GM18499 (cell line): ENCODE data around the gene FAM193A.
"Not testable (repeated sequence)": the region's sequence is repeated elsewhere in the genome, so short reads cannot be mapped to it uniquely, and the experiment has no call there.

ENCODE experiments used
- ATAC-seq: cut with Tn5 transposase; IDR thresholded peaks from one replicate; pipeline ENCODE4 v1.9.1; 2021; ENCODE audit warnings: moderate number of reproducible peaks; ENCODE audit not compliant: insufficient read depth, unreplicated experiment

The FAM193A gene

GRCh38 chr4:2598511-2599303 lies 62.3 kb downstream of the FAM193A start:
- ATAC-seq, result no peak

DNA sequence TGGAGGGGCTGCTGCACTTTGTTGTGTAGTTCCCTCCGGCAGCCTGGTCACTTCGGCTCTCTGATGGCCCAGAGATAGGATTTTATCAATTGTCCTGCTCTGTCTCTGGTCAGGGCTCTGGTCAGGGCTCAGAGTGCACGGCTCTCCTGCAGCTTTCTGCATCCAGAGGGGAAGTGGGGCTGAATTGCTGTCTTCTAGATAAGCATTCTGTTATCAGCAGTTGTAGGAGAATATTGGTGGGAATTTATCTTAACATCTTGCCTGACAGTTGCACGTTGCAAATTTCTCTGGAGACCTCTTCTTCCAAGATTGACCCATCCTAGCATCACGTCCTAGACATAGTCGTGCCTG lies 62.8 kb downstream of the FAM193A start:
- ATAC-seq, result no peak

DNA sequence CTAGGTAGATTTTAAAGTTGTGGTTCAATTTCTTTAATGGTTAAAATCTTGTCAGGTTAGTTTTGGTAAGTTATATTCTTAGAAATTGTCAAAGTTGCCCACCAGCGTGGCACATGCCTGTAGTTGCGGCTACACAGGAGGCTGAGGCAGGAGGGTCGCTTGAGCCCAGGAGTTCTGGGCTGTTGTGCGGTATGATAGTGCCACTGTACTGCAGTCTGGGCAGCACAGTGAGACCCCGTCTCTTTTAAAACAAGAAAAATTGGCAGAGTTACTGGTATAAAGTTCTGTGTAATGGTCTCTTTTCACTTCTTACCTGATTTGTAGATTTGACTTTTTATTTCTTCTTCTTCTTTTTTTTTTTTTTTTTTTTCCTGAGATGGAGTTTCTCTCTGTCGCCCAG lies 64.4 kb downstream of the FAM193A start:
- no peak for ATAC-seq

DNA sequence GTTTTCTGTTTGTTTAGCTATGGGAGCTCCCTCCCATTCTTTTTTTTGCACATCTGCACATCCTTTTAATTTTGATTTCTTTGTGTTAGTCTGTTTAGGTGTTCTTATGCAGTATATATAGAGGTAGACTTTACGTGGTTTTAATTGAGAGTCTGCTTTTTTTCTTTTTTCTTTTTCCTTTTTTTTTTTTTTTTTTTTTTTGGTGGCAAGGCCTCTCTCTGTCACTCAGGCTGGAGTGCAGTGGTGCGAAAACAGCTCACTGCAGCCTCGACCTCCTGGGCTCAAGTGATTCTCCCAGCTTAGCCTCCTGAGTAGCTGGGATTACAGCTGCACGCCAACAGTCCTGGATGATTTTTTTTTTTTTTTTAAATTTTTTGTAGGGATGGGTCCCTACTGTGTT lies 68.2 kb downstream of the FAM193A start:
- no peak for ATAC-seq

DNA sequence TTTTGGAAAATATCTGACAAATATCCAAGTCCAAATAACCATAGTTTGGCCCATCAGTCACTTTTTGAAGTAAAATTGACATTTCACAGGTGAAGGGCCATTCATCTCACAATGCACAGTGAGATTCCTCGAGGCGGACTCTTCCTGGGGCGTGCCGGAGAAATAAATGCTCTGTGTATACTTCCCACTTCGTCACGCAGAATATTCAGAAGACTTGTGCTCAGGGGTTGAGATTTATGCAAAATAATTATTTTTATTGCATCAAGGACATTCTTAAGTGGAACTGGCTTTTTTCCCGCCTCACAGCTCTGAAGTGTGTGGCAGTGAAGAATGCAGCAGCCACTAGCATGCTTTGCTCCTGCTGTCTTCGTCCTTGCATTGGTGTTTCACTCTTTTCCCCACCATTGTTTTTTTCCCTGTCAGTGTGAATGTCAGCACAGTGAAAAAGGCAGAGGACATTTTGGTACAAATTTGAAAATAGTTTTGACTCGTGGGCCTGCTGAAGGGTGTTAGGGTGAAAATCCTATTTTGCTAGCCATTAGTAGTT lies 70.6 kb downstream of the FAM193A start:
- no peak for ATAC-seq

DNA sequence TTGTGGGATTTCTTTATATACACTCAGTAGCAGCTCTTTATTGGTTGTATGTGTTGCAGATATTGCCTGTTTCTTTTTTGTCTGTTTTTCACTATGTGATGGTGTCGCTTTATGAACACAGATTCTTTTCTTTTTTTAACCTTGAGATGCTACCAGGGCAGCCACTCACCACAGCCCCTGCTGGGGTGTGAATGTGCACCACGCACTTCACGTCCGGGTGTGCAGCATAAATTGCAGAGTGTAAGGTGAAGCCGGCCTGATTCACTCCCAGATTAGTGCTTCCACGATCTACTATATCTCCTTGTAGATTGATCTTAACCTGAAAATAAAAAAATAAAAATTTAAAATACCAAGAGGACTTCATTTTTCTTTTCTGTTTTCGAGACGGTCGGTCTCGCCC lies 71.4 kb downstream of the FAM193A start:
- no peak for ATAC-seq

DNA sequence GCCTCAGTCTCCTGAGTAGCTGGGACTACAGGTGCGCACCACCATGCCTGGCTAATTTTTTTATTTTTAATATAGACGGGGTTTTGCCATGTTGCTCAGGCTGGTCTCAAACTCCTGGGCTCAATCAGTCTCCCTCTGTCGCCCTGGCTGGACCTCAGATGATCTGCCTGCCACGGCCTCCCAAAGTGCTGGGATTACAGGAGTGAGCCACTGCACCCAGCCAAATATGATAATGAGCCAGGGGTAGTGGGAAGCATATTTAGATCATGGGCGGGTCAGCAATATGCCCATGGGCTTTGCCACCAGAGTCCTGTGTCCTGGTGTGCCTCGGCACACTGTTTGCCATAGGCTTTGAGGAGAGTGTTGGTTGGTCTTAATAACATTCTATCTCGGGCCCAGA lies 71.8 kb downstream of the FAM193A start:
- ATAC-seq, result no peak

- no peak for ATAC-seq
Observed at GRCh38 chr4:2615821-2616220, 79.4 kb downstream of the FAM193A start.

DNA sequence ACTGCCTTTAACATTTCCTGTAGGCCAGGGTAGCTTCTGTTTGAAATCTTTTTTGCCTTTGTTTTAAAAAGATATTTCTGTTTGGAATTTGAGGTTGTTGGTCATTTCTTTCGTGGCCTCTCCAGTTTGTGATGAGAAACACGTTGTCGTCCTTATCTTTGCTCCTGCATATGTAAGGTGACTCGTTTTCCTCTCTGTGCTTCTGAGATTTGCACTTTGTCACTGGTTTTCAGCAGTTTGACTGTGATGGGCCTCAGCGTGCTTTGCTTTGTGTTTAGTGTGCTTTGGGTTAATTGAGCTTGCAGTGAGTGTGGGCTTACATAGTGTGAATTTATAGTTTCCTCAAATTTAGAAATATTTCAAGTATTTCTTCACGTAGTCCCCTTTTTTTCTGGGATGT lies 81.5 kb downstream of the FAM193A start:
- ATAC-seq, result no peak

DNA sequence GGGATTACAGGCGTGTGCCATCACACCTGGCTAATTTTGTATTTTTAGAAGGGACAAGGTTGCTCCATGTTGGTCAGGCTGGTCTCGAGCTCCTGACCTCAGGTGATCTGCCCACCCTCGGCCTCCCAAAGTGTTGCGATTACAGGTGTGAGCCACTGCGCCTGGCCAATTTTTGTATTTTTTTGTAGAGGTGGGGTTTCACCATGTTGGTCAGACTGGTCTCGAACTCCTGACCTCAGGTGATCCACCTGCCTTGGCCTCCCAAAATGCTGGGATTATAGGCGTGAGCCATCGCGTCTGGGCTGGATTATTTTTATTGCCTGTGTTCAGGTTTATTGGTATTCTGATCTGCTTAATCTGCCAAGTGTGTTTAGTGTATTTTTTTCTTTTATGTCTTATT lies 82.3 kb downstream of the FAM193A start:
- ATAC-seq, result not testable (repeated sequence)

- ATAC-seq, result no peak
Observed at GRCh38 chr4:2619459-2619858, 83.0 kb downstream of the FAM193A start.

DNA sequence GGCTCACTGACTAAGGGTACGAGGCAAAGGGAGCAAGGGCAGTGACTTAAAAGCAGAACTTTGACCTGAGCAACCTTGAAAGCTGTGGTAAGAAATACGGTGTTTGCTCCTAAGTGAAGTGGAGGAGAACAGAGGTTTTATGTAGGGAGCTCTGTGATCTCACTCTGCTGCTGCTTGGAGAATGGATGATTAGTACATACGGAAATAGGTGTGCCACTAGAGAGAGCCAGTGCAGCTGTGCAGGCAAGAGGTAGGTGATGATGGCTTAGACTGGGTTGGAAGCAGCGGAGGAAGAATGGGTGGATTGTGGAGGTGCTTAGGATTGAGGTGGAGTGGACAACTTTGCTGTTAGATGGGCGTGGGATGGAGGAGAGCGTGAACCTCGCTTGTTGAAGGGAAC lies 85.0 kb downstream of the FAM193A start:
- ATAC-seq, result no peak

DNA sequence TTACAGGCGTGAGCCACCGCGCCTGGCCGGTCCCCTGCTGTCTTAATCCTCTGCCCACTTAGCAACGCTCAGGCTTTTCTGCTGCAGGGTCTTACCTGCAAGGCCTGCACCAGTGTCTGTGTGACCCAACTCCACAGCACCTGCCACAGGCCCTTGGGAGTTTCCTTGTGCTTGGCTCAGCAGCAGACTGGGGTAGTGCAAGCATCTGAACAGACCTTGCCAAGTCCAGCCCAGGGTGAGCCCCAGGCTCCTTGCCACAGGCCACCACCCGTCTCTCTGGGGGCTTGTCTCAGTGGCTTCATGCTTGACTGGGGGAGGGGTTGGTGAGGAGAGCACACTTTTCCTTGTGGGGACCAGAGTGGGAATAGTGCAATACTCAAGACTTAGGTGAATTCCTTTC lies 87.0 kb downstream of the FAM193A start:
- ATAC-seq, result no peak

GRCh38 chr4:2624782-2625530 lies 88.5 kb downstream of the FAM193A start:
- no peak for ATAC-seq

DNA sequence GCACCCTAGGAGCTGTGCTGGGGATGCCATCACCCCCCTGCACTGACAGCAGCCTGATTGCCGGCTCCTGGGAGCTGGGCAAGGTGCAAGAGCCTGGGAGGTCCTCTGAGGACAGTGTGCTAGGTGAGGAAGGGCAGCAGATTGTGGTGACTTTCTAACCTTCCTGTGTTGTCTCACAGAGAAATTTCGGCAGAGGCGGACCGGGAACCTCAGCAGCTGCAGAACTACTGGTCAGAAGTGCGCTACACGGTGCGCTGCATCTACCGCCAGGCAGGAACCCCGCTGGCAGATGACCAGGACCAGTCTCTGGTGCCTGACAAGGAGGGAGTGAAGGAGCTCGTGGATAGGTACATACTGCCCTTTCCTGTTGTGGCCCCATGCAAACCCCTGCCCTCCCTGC lies 89.8 kb downstream of the FAM193A start:
- ATAC-seq, result no peak

GRCh38 chr4:2630556-2631273 lies 94.3 kb downstream of the FAM193A start:
- no peak for ATAC-seq

- no peak for ATAC-seq
Observed at GRCh38 chr4:2634014-2634413, 97.6 kb downstream of the FAM193A start.

DNA sequence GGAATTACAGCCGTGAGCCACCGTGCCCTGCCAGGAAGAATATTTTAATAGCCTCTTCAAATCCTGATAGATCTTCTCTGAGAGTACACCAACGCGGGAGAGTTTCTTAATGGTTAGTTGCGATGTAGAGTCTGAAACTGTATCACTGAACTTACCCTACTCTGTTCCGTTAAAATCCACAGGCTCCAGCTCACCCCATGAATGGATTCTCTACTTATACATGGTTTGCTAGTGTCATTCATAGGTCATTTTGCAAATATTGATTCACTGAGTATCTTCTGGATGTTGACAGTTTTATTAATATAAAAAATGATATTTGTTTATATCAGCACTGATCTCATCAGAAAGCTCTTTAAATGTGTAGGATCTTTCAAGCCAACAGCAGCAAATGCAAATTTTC lies 99.9 kb downstream of the FAM193A start:
- ATAC-seq, result no peak

- ATAC-seq, result not testable (repeated sequence)
Observed at GRCh38 chr4:2636994-2637393, 100.5 kb downstream of the FAM193A start.

GRCh38 chr4:2637956-2638552 lies 101.6 kb downstream of the FAM193A start:
- no peak for ATAC-seq

GRCh38 chr4:2638730-2639129 lies 102.3 kb downstream of the FAM193A start:
- no peak for ATAC-seq
